ENCODE data around the gene PTTG1. TPM values are rescaled to one million over a fixed set of nuclear protein-coding genes. Genes with fewer than 3 reads are reported as not detected.

Gene PTTG1
- total RNA-seq (2014; rRNA removed; shearing (Covaris generic)): 292 and 382 TPM in 2 replicates

DNA sequence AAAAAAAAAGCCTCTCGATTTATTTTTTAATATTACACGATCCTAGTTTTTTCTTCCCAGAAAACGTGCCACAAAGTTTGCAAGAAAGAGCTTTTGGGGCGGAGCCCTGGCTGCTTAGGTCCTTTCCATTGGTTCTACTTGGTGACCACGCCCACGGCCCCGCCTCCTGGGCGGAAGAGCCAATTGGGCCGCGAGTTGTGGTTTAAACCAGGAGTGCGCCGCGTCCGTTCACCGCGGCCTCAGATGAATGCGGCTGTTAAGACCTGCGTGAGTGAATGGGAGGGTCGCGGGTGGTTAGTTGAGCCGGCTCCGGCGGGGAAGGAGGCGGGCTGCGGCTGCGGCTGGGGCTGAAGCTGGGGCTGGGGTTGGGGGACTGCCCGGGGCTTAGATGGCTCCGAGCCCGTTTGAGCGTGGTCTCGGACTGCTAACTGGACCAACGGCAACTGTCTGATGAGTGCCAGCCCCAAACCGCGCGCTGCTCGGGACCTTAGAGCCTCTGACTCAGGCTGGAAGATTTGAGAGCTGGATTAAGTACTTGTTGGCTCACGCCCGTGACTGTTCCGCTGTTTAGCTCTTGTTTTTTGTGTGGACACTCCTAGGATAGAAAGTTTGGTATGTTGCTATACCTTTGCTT is at the start of gene PTTG1:
PTTG1 (plus strand) TSS at position 231 of the 634 bp plus-strand sequence. CDS start 458 bp downstream, outside the sequence.
- DNase-seq (ENCODE audit: low spot score): peak; percentile 95

DNA sequence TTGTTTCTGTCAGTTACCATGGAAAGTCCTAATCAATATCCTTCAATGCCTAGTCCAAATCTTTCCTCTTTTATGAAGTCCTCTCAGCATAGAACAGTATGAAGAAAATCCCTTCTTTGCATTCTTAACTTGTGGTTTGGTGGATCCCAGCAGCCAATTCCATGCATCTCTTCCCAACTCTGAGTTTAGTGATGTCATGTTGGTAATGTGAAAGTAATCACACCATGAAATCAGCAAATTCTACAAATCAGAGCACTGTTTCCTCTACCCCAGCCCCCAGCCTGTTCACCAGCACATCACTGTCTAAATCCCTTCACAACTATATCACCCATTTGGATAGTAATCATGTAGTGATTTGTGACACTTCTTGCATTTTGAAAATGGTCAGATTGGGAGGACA is 46.5 kb upstream of the PTTG1 start:
- DNase-seq (ENCODE audit: low spot score): no peak

DNA sequence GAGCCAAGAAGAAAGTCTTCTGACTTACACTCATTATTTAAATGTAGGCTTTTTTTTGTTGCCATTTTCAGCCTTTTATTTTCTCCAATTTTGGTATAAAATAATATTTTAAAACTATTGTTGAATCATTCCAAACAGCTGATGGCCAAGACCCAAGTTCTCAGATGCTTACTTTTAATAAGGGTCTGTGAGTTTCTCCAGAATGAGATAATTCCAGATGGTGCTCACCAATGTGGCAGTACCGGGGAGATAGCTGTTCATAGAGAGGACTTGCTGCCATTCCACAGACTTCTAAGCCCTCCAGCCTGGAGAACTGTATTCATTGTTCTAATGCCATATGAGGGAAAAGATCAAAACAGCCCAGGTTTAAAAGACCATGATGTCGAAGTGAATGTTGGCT is 46.0 kb upstream of the PTTG1 start:
- DNase-seq (ENCODE audit: low spot score): no peak

DNA sequence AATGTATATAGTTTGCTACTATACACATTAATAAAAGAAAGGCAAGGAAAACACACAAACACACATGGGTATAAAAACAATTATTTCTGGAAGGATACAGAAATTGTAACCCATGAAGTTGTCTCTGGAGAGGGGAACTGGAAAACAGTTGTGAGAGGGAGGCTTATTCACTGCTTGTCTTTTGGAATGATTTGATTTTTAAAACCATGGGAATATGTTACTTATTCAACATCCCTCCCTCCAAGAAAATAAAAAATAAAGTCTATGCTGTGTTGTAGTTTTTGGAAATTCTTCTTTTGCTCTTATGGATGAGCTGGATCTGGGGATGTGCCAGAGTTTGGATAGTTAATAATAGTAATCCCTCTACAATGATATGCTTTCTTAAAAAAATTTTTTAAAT is 45.2 kb upstream of the PTTG1 start:
- no peak for DNase-seq (ENCODE audit: low spot score)

DNA sequence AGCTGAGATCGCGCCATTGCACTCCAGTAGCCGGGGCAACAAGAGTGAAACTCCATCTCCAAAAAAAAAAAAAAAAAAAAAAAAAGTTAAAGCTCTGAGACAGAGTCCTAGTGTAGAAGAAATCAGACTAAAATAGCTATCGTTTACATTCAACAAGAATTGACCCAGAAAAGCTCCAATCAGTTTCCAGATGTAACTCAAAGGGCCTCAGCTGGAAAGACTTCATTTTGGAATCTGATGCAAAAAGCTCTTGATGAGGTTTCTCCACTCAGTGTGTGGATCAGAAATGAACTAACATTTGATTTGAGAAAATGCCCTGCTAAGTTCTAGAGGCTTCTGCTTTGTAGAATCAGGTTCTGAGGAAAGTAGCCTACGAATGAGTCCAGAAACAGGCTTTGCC is 44.0 kb upstream of the PTTG1 start:
- DNase-seq (ENCODE audit: low spot score): no peak

DNA sequence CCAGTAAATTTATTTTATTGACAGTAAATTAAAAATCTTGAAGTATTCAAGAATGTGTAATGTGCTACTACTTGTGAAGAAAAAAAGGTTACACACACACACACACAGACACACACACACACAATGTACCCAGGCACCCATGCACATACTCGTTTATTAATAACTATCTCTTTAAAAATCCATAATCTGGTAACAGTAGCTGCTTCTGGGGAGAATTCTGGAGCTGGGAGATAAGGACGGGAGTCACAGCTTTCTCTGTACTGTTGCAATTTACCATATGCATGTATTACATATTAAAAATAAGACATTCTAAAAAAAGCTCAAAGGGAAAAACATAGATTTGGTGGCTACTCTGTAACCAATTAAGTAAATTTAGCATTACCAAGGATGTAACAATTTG is 43.3 kb upstream of the PTTG1 start:
- DNase-seq (ENCODE audit: low spot score): no peak

DNA sequence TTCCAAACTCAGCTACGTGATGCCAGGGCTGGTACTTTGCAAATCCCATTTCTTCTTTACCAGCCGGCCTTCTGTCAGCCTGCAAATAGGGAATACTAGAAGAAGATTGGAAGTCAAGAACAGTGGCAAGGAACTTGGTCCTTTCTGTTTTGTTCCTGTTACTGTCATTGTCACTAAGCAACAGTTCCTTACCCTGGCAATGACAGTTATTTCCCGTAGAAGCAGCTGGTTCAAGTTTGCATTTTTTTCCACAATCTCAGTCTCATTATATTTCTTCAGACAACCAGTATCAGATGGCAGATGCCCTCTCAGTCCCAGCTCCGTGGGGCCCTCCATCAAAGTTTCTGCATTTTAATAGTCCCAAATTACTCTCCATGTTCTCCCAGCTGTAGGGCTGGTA is 42.1 kb upstream of the PTTG1 start:
- DNase-seq (ENCODE audit: low spot score): no peak

DNA sequence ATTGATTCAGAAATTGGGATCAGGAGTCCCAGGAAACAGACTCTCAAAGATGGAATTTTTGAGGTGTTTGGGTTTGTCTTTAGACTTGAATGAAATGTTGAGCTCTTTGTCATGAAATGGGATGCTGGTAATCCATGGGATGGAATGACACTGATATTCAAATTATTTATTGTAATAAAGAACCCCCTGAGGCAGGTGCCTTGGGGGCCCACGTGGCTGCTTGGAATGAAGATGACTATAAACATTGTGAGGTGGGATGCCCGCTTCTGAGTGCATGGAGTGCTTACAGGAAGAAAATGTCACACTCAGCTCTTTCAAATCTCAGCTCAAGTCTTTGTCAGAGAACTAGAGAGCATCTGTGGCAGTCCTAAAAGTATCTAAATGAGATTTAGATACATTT is 41.6 kb upstream of the PTTG1 start:
- DNase-seq (ENCODE audit: low spot score): no peak

DNA sequence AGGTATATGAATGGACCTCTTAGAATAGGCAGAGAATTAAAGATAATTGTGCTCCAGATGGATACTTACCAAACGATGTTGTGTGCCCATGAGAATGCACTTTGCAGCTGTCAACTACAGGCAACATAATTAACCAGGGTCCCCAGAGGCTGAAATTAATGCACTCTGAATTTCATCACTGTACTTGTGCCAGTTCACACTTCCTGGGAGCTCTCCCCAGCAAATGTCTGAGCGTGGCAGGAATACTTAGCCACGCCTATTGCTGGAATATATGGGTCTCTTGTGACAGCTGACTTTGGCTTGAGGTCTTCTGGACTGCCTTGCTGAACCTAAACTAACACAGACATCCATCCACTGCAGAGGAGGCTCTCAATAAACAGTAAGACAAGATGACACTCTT is 39.3 kb upstream of the PTTG1 start:
- no peak for DNase-seq (ENCODE audit: low spot score)

DNA sequence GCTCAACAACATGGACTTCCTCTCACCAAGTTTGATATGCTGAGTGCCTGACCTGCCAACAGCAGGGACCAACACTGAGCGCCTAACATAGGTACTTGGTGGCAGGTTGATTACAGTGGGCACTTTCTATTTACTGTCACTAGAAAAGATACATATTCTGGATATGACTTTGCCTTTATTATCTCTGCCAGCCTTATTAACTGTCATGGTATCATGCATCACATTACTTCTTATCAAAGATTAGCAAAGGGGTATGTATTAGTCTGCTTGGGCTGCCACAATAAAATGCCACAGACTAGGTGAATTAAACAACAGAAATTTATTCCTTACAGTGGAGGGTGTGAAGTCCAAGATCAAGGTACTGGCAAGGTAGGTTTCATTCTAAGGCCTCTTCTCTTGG is 37.0 kb upstream of the PTTG1 start:
- no peak for DNase-seq (ENCODE audit: low spot score)

DNA sequence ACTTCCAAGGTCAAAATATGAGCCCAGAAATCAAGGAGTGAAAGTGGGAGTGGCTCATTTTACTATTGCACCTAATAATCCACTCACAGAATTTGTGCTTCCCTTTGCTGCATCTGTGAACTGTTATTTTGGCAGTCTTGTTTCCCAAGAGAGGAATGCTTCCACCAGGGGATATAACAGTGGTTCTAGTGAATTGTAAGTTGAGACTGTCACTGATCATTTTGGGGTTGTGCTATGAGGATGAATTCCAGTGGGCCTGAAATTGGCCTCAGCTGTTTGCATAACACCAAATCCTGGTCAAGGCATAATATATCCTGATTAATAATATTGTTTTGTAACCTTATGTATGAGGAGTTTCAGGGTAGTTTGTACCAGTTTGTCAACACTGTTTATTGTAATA is 36.2 kb upstream of the PTTG1 start:
- no peak for DNase-seq (ENCODE audit: low spot score)

DNA sequence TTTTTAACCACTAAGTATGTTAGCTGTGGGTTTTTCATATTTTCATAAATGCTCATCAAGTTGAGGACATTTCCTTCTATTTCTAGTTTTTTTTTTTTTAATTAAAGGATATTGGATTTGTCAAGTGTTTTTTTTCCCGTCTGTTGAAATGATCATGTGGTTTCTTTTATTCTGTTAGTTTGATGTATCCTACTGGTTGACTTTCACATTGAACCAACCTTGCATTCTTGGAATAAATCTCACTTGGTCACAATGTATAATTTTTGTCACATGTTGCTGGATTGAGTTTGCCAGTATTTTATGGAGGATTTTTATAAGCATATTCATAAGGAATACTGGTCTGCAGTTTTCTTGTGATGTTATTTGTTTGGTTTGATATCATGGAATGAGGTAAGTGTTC is 34.2 kb upstream of the PTTG1 start:
- no peak for DNase-seq (ENCODE audit: low spot score)

DNA sequence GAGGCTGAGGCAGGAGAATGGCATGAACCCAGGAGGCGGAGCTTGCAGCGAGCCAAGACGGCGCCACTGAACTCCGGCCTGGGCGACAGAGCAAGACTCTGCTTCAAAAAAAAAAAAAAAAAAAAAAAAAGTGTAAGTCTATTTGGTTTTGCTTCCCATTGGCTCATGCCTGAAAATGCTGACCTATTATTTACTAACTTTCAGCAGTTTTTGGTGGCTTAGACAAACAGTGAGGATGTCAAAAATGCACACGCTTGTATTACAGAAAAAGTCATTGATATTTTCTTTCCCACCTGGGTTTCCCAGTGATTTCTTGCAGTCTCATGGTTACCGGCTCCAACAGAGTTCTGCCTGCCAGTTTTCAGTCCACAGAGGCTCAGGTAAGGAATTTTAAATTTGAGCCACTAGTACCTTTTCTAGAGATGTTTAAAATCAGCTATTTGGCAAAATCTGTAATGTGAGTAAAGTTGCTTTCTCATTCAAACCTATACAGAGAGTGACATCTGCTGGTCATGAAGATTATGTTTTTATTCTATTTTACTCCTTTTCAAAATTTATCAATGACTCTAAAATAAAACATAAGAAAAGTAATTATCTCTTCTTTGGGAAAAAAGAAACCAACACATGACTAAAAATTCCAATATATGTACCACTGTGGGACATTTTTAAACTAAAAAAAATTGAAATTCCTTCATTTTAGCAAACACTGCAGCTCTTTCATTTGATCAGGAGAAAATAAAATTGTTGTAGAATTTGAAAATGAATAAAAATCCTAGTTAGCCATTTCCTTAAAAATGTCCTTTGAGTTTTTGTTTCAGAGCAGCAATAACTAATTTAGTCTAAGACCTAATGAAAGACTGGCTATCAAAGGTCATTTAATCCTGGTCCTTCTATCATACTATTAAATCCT is 30.6 kb upstream of the PTTG1 start:
- peak; percentile 23 for DNase-seq (ENCODE audit: low spot score)

DNA sequence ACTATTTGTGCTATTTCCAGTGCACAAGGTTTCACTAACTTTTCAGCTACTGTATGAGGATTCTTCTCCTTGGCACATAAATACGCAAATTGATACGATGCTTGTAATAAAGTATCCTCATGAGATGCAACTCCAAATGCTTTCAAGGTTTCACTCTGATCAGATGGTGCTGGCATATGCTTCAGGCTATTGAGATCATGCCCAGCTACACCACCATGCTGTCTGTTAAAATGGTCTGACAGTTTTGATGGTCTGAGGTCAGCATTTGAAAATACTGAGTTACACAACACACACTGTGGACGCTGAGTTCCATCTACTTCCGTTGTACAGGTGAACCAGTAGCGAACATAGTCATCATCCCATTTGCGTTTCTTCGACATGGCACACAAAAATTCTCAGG is 26.5 kb upstream of the PTTG1 start:
- no peak for DNase-seq (ENCODE audit: low spot score)

DNA sequence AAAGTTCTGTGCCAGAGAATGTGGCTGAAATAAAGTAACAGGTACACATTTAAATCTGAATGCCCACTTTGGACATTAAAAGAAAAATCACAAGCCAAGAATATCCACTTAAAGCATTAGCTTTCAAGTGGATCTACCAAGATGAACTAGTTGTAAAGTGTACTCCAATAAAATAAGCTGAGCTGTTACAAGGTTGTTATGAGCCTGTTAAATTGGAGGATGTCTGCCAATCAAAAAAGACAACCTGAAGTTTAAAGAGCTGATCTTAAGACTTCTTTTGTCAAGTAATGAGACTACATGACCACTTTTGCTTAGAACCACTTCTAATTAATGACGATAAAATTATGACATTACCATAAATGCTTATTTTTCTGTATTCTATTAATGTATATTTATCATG is 24.2 kb upstream of the PTTG1 start:
- DNase-seq (ENCODE audit: low spot score): no peak

DNA sequence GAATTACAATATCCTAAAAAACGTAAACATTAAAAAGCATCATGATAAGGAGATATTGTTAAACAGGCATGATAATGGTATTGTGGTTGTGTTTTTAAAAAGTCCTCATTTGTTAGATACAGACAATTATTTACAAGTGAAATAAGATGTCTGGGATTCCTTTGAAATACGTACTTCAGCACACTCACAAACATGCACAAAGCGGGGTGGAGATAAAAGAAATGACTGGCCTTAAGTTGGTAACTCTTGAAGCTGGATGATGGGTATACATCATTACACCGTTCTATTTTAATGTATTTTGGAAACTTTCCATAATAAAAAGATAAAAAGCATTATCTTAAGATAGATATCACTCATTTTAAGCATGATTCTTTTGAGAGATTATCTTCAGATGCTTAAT is 22.8 kb upstream of the PTTG1 start:
- peak; percentile 14 for DNase-seq (ENCODE audit: low spot score)

DNA sequence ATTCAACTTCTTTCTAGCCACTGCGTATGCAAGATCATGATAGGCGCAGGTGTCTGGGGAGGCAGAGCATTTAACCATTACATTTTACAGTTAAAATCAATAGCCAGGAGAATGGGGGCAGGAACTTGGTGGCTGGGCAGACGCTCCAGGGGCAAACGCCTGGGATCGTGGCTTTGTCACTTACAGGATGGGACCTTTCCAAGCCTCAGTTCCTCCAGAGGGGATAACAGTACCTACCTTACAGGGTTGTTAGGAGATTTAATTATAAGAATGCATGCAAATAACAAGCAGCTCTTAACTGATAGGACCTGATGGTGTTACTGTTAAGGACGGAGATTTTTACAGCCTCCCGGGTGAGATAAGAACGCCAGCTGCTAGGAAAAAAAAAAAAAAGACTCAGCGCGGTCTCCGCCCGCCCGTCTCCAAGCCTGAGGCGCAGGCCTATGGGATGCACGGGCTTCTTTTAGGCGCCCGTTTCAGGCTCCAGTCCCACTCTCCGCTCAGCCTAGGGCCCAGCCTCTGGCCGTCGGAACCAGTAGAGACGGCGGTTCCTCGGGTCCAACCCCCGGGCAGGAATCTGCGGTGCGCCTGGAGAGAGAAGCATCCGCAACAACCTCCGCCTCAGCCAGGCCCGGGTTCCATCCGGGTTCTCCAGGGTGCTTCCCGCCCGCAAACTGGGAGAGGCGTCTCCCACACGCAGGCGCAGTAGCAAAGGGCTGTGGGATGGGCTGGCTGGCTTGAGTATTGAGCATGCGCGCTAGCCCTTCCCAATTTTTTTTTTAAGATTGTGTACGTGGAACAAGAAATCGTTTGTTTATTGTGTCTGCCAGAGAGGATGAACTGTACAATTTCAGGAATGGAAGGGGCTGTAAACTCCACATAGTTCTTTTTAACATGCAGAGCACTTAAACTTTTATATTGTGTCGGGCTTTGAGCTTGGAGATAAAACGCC is 22.0 kb upstream of the PTTG1 start, which contains the start of gene FAM200C:
FAM200C (minus strand) TSS at position 653 of the 952 bp plus-strand sequence. CDS start 4,564 bp downstream, outside the sequence.
- DNase-seq (ENCODE audit: low spot score): peak; percentile 94

DNA sequence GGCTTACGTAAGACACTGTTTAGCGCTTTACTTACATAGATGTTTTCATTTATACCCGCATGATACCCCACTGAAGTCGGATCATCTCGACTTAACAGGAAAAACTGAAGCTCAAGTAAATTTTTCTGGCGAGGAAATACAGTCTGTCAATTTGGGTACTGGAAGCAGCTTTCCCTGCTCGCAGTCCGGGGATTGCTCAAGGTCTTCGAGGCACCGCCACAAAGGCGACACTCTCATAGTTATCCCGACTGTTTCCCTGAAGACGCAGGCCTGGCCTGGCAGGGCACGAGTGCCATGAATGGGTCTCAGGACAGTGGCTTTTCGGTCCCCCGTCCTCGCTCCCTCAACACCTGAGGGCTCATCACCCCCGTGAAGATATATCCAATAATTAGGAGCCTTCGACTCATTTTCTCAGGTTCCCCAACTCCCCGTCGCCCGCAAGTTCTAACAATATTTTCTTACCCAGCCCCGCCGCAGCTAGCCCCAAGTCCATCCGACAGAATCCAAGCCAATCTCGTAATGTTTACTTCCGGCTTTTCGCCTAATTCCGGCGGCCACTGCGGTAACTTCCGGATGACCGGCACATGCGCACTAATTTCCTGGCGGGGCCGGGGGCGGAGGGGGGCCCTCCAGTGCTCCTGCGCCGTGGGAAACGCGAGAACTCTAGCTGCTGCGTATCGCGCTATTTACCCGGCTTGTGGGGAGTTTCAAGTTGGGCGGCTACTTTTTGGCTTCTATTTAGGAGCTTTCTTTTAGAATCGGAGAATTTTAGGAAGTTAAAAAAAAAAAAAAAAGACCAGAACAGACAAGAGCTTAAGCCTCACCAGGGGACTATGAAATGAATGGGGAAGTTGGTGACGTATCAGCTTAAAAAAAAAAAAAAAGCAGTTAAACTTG is 2.8 kb upstream of the PTTG1 start, which contains the start of gene SLU7:
SLU7 (minus strand) TSS at position 521 of the 897 bp plus-strand sequence. CDS start 3,787 bp downstream, outside the sequence.
- peak; percentile 95 for DNase-seq (ENCODE audit: low spot score)

DNA sequence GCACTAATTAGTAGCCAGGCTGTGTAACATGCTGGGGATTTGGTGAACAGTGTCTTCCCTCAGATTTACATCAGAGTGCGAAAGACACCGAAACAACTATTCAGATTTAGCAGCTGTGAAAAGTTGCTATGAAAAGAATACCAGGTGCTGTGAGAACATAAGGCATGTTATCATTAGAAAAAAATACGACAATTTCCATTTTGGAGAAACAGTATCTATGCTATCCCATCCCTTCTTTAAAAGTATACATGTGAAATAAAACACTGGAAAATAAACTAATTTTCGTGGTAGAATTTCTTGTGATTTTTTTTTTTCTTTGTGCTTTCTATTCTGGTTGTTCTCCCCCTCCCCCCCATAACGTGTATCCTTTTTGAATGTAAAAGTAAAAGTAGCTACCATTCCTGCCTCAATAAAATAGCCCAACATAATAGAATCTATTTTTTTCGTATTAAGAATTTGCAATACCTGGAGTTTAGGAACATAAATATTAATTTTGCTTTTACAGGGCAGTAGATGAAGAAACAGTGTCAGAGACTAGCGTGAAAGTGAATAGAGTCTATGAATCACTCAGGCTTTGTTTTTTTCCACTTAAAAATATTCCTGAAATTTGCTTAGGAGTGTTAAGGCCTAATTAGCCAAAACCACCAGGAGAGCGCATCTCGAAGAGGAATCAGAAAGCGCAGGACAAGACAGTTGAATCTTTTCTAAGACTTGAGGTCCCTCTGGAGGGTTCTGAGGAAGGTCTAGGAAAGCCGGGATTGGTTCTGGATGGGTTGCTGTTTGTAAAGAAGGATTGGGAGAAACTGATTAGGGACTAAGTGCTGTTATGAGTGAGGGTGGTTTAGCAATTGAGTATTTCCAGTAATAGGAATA is 2.0 kb upstream of the PTTG1 start:
- no peak for DNase-seq (ENCODE audit: low spot score)

DNA sequence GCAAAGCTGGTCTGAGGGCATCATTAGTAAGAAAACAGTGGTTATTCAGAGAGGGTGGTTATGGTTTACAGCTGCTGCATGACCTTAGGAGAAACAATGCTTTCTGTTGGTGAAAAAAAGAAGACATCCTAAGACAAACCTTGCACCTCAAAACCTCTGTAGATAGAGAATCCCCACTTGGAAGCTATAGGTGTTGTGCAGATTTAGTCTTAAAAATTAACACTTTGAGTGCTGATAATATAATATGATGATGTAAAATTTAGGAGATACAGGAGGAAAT is 1.4 kb upstream of the PTTG1 start:
- DNase-seq (ENCODE audit: low spot score): no peak

Measured in A172 (cell line).